Breast epithelium (tissue), 4 donors: ENCODE results near the gene SUCLG1. TPM values are rescaled to one million over a fixed set of nuclear protein-coding genes. Genes with fewer than 3 reads are reported as not detected.
A peak's percentile ranks its signal among the peaks of the same experiment; 100 is the strongest.

Experiments
- DNase-seq, 2 donors: peaks; one replicate each; pipeline ENCODE4 v3.0.0-alpha.2; 2019; ENCODE audit warnings: low spot score in 2 of 2
- H3K27ac ChIP-seq, 2 donors: fragments of 200-600 bp; sonication (generic) in 1 of 2; one replicate each; pipeline ENCODE4 v1.5.1; 2016 to 2019; ENCODE audit warnings: mild to moderate bottlenecking in 1 of 2
- H3K27me3 ChIP-seq, 2 donors: fragments of 200-600 bp; sonication (generic) in 1 of 2; one replicate each; pipeline versions ENCODE4 v1.5.1 to v1.6.0; 2017 to 2019; ENCODE audit warnings: control low read depth in 1 of 2, mild to moderate bottlenecking in 1 of 2
- H3K36me3 ChIP-seq: fragments of 200-600 bp; one replicate; pipeline ENCODE4 v1.5.1; 2019
- H3K4me1 ChIP-seq, 2 donors: fragments of 200-600 bp; sonication (generic); one replicate each; pipeline ENCODE4 v1.5.1; 2016 to 2019; ENCODE audit warnings: control low read depth in 1 of 2
- H3K4me3 ChIP-seq, 3 donors: fragments of 200-600 bp; sonication (generic); 1 replicate in 2 of 3; 2 replicates in 1 of 3; pipeline ENCODE4 v1.5.1; 2016 to 2019; ENCODE audit warnings: mild to moderate bottlenecking in 3 of 3, moderate library complexity in 2 of 3
- H3K9me3 ChIP-seq, 2 donors: fragments of 200-600 bp; sonication (generic) in 1 of 2; one replicate each; pipeline ENCODE4 v1.5.1; 2016 to 2019; ENCODE audit warnings: control low read depth in 1 of 2
- POLR2A ChIP-seq: fragments of 450-650 bp; IDR thresholded peaks from one replicate; pipeline ENCODE4 v1.6.1; 2016; ENCODE audit warnings: antibody characterized with exemption, mild to moderate bottlenecking, moderate library complexity
- POLR2AphosphoS5 ChIP-seq, 3 donors: sonication (generic); formaldehyde crosslinking; IDR thresholded peaks; one replicate each; pipeline ENCODE4 v1.6.1; 2017; ENCODE audit warnings: antibody characterized with exemption in 3 of 3
- intact Hi-C: fragments of 100-400 bp; cut with DNase I; formaldehyde crosslinking; loops from one replicate; pipeline ENCODE4 v1.15.1; 2023; ENCODE audit warnings: low total_unique reads
- total RNA-seq, 3 donors: library from RNA; depleted of rRNA; stranded (reverse); fragments of >200 nt; gene quantifications; one replicate each; pipeline ENCODE4 v1.1.0, GENCODE V29; 2016
- TF ChIP-seq, protein P1 (sequence below), 3 donors: fragments of 450-650 bp; IDR thresholded peaks; one replicate each; pipeline ENCODE4 v1.5.1; 2016 to 2017; ENCODE audit warnings: antibody characterized with exemption in 3 of 3, mild to moderate bottlenecking in 3 of 3, moderate library complexity in 3 of 3

SUCLG1 gene
- total RNA-seq, 3 donors from 2014 or later, result 108 to 112 (median 110) TPM

DNA sequence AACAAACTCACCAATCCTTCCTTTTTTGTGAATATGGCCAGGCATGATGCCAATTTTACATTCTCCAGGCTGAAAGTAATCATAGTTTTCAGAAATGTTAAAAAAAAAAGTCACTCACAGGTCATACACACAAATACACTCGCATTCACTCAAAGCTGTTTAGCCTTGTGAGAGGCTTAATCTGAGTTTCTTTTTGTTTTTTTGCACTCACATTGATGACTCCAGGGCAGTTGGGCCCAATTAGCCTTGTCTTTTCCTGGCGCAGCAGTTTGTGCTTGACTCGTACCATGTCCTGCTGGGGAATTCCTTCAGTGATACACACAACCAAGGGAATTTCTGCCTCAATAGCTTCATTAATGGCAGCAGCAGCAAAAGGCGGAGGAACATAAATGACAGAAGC lies 18.0 kb downstream of the SUCLG1 start:
- H3K27me3 ChIP-seq, result no peaks in the 10 kb centered on the region
- H3K9me3 ChIP-seq, result no peaks in the 10 kb centered on the region
- H3K4me1 ChIP-seq, result no peaks in the 10 kb centered on the region
- DNase-seq, result no peak
- peaks cover 4% of the 10 kb centered on the region for H3K36me3 ChIP-seq
- H3K4me3 ChIP-seq, result no peak overlapping the region
- intact Hi-C loops, result no loop called here
- H3K27ac ChIP-seq, result no peak overlapping the region
- TF ChIP-seq POLR2AphosphoS5 (IDR thresholded peaks at IDR 0.05) (no peak), POLR2A (no peak)
- TF ChIP-seq, protein P1, sequence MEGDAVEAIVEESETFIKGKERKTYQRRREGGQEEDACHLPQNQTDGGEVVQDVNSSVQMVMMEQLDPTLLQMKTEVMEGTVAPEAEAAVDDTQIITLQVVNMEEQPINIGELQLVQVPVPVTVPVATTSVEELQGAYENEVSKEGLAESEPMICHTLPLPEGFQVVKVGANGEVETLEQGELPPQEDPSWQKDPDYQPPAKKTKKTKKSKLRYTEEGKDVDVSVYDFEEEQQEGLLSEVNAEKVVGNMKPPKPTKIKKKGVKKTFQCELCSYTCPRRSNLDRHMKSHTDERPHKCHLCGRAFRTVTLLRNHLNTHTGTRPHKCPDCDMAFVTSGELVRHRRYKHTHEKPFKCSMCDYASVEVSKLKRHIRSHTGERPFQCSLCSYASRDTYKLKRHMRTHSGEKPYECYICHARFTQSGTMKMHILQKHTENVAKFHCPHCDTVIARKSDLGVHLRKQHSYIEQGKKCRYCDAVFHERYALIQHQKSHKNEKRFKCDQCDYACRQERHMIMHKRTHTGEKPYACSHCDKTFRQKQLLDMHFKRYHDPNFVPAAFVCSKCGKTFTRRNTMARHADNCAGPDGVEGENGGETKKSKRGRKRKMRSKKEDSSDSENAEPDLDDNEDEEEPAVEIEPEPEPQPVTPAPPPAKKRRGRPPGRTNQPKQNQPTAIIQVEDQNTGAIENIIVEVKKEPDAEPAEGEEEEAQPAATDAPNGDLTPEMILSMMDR (IDR thresholded peaks at IDR 0.05), result no peak

DNA sequence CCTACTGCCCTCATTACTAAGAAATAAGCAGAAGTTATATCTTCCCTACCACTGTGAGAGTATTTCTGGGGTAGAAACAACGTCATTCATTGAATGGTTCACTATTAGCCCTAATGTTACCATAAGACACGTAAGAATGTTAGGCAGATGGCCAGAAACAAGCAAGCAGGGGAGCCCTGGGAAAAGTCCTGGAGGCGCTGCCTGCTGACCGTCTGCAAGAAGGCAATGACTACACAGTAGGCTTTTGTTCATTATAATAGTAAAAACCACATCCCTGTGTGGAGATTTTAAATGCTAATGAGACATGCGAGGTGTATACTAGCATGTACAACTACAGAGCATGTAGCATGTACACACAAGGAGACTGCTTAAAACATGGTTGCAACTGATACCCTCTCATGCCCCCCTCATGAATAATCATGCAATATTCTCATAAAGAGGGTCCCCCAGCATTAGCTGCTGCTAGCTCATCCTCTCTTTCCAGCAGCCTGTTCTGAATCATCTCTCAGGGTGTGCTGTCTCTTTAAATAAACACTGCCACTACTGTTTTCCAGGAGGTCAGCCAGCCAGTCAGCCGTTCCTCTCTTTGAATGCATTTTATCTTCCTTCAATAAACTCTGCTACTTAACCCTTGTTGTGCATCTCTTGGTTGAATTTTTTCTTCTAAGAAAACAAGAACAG lies 23.6 kb downstream of the SUCLG1 start:
- H3K27me3 ChIP-seq, result no peaks in the 10 kb centered on the region
- DNase-seq, result peak in 1 of 2 donors; percentile 28
- no peak overlapping the region for H3K4me3 ChIP-seq
- H3K4me1 ChIP-seq, result peaks cover 0 to 6% of the 10 kb centered on the region in 2 donors
- TF ChIP-seq POLR2A (no peak), POLR2AphosphoS5 (IDR thresholded peaks at IDR 0.05) (no peak)
- TF ChIP-seq, protein P1 (IDR thresholded peaks at IDR 0.05), result no peak
- H3K27ac ChIP-seq, result peak overlapping the region in 1 of 2 donors; percentile 54
- intact Hi-C loops, result no loop called here
- no peaks in the 10 kb centered on the region for H3K9me3 ChIP-seq
- H3K36me3 ChIP-seq, result no peaks in the 10 kb centered on the region

GRCh38 chr2:84429328-84429727 lies 29.8 kb downstream of the SUCLG1 start:
- TF ChIP-seq, protein P1 (IDR thresholded peaks at IDR 0.05), result no peak
- TF ChIP-seq POLR2A (no peak), POLR2AphosphoS5 (IDR thresholded peaks at IDR 0.05) (no peak)
- H3K27me3 ChIP-seq, result no peaks in the 10 kb centered on the region
- DNase-seq, result no peak
- intact Hi-C loops, result no loop called here
- no peak overlapping the region for H3K4me3 ChIP-seq
- no peaks in the 10 kb centered on the region for H3K4me1 ChIP-seq
- no peaks in the 10 kb centered on the region for H3K36me3 ChIP-seq
- no peak overlapping the region for H3K27ac ChIP-seq
- H3K9me3 ChIP-seq, result no peaks in the 10 kb centered on the region

DNA sequence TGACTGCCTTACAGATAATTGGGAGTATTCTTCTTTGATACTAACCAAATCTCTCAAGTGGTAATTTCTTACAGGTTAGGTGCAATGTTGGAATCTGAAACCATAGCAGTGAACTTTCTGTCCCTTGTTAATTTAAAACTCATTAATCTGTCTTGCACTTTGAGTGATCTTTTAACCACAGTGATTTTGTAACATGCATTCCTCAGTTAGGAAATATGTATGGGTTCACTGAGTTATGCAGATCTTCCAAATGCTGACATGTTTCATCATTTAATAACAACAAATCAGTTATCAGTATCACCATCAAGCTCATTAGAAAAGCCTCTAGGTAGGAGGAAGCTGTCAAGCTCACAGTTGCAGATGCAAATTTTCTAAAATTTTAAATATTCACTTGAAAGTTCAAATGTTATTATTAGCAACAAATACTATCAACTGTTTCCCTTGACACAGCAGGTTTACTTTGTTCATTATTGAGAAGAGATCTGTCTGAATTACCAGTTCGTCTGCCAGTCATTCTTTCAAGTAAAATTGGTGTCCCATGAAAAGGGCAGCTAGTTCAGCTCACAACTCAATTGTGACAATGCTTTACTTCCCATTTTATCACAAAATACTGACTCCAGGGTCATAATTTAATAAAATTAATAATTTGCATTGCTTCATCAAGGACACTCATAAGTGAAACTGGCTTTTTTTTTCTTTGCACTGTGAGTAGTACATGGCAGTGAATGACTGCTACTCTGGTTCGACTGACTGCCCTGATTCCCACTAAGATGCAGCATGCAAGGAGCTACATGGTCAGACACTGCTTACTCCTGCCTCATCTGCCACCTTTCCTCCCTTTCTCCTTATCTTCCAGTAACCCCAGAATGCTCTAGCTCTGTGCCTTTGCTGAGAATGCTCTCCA lies 31.6 kb downstream of the SUCLG1 start:
- Histone ChIP-seq H3K36me3 (no peaks in the 10 kb centered on the region), H3K27ac (peak overlapping the region in 1 of 2 donors; percentile 14), H3K4me1 (no peaks in the 10 kb centered on the region), H3K9me3 (no peaks in the 10 kb centered on the region), H3K4me3 (no peak overlapping the region), H3K27me3 (no peaks in the 10 kb centered on the region)
- TF ChIP-seq, protein P1 (IDR thresholded peaks at IDR 0.05), result no peak
- no peak for DNase-seq
- intact Hi-C loops, result no loop called here

DNA sequence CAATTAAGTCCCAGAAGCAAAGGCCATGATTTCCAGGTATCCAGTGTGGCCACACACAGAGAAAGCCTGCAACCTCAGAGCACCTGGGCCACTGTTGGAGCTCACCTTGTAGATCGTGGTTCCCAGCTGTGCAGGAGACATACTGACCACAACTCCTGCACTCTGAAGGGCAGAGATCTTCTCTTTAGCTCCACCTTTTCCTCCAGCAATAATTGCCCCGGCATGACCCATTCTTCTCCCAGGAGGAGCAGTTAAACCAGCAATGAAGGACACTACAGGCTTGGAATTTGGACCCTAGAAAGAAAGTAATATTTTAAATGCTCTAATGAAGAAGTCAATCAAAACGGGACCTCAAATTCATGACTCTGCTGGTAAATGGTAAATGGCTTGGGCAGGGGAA lies 33.8 kb downstream of the SUCLG1 start:
- TF ChIP-seq POLR2AphosphoS5 (IDR thresholded peaks at IDR 0.05) (no peak), POLR2A (no peak)
- TF ChIP-seq, protein P1 (IDR thresholded peaks at IDR 0.05), result no peak
- no peak overlapping the region for H3K4me3 ChIP-seq
- H3K4me1 ChIP-seq, result no peaks in the 10 kb centered on the region
- intact Hi-C loops, result no loop called here
- no peaks in the 10 kb centered on the region for H3K36me3 ChIP-seq
- H3K27me3 ChIP-seq, result no peaks in the 10 kb centered on the region
- no peak overlapping the region for H3K27ac ChIP-seq
- no peak for DNase-seq
- H3K9me3 ChIP-seq, result no peaks in the 10 kb centered on the region
